HepG2 (cell line): ENCODE data around the gene ATP10D.
"Not testable (repeated sequence)": the region's sequence is repeated elsewhere in the genome, so short reads cannot be mapped to it uniquely, and the experiment has no call there.

Experiments
- AFF4 ChIP-seq: sonication (generic); formaldehyde crosslinking; IDR thresholded peaks from 2 replicates; pipeline ENCODE4 v1.4.0; 2020; ENCODE audit warnings: missing genetic modification reagents
- CTCF ChIP-seq: sonication (generic); formaldehyde crosslinking; IDR thresholded peaks from 2 replicates; pipeline ENCODE4 v1.5.0; 2020; ENCODE audit warnings: mild to moderate bottlenecking, missing genetic modification reagents, moderate library complexity
- EHMT2 ChIP-seq: fragments of 200-600 bp; sonication (generic); IDR thresholded peaks from 2 replicates; pipeline ENCODE4 v1.7.0; 2017; ENCODE audit warnings: antibody characterized with exemption, low read depth, low read length, borderline replicate concordance
- POLR2A ChIP-seq, 2 experiments: IDR thresholded peaks; 2 replicates each; pipeline ENCODE4 v1.6.1; 2011; ENCODE audit warnings: low read depth in 2 of 2, low read length in 2 of 2, mild to moderate bottlenecking in 1 of 2, moderate library complexity in 1 of 2; ENCODE audit not compliant: insufficient read depth in 1 of 2
- ZBTB7A ChIP-seq: sonication (generic); formaldehyde crosslinking; IDR thresholded peaks from 2 replicates; pipeline ENCODE4 v1.8.0; 2022; ENCODE audit warnings: mild to moderate bottlenecking, missing genetic modification reagents
- ZNF431 ChIP-seq: sonication (generic); formaldehyde crosslinking; IDR thresholded peaks from 2 replicates; pipeline ENCODE4 v1.9.0; 2022; ENCODE audit warnings: missing genetic modification reagents, low read depth, mild to moderate bottlenecking, borderline replicate concordance
- ZNF777 ChIP-seq: sonication (generic); formaldehyde crosslinking; IDR thresholded peaks from 2 replicates; pipeline ENCODE4 v1.4.0; 2020; ENCODE audit warnings: missing genetic modification reagents

- not testable (repeated sequence) for TF ChIP-seq AFF4 (CRISPR knock-in tag); ZNF431; ZBTB7A; ZNF777 (CRISPR knock-in tag); CTCF (CRISPR knock-in tag); POLR2A (IDR thresholded peaks at IDR 0.05; ENCODE audit: insufficient read depth in 1 of 2, low read depth in 2 of 2, low read length in 2 of 2); EHMT2
These were observed 70.8 kb downstream of the ATP10D start for GRCh38 chr4:47555920-47556319.
